ENCODE measurements around the gene MEFV. TPM values are rescaled to one million over a fixed set of nuclear protein-coding genes. Genes with fewer than 3 reads are reported as not detected.

MEFV gene
- total and polyA plus RNA-seq, 2 donors (not counting 1 experiment from before 2014, with no cell fraction given) = 0.24 to 0.25 TPM

- no peak for TF ChIP-seq EZH2 (IDR thresholded peaks at IDR 0.05; ENCODE audit: borderline replicate concordance, insufficient read depth, low read depth, low read length, poor library complexity, severe bottlenecking)
- no peak for TF ChIP-seq CTCF (IDR thresholded peaks at IDR 0.05)
- no peaks in the 10 kb centered on the region for H4K20me1 ChIP-seq (ENCODE audit: control insufficient read depth, insufficient read depth, low read length, poor library complexity, severe bottlenecking)
- H3K79me2 ChIP-seq (ENCODE audit: control insufficient read depth, insufficient read depth, low read length) = no peaks in the 10 kb centered on the region
- no peak overlapping the region for H2AFZ ChIP-seq (ENCODE audit: insufficient read depth, low read depth, low read length, poor library complexity, severe bottlenecking)
- intact Hi-C loops (cut with micrococcal nuclease) = no loop called here
- peaks cover 24% of the 10 kb centered on the region for H3K9me3 Mint-ChIP-seq (ENCODE audit: insufficient read depth)
- H3K27me3 Mint-ChIP-seq = no peaks in the 10 kb centered on the region
- H3K27ac ChIP-seq (ENCODE audit: low read length in 2 of 2) = no peak overlapping the region
- 90% methylated on average over 3 of the region's 10 CpGs for WGBS (ENCODE audit: insufficient coverage)
- no peak overlapping the region for H3K27ac Mint-ChIP-seq
- H3K4me3 Mint-ChIP-seq = no peak overlapping the region
- no peak overlapping the region for H3K4me2 ChIP-seq (replicated peaks; ENCODE audit: low read depth, low read length, poor library complexity, severe bottlenecking)
- DNase-seq (no peak), ATAC-seq (ENCODE audit: low read depth) (no peak)
- no peaks in the 10 kb centered on the region for H3K27me3 ChIP-seq (replicated peaks in 1 of 4; ENCODE audit: control extremely low read depth in 1 of 4, control insufficient read depth in 3 of 4, insufficient read depth in 4 of 4, low read length in 3 of 4)
- no peaks in the 10 kb centered on the region for H3K4me1 Mint-ChIP-seq
- ChIA-PET CTCF (no interaction called here), POLR2A (no interaction called here)
- H3K4me3 ChIP-seq (ENCODE audit: control extremely low read depth in 1 of 5, extremely low read depth in 1 of 5, insufficient read depth in 1 of 5, low read depth in 2 of 5, low read length in 4 of 5) = no peak overlapping the region
- peaks cover 16 to 36% of the 10 kb centered on the region in 2 experiments for H3K36me3 ChIP-seq (replicated peaks in 1 of 2; ENCODE audit: control extremely low read depth in 1 of 2, control insufficient read depth in 1 of 2, extremely low read depth in 1 of 2, insufficient read depth in 2 of 2, low read length in 1 of 2)
- H3K9ac ChIP-seq (ENCODE audit: low read length) = no peak overlapping the region
- H3K4me1 ChIP-seq (ENCODE audit: control insufficient read depth in 2 of 2, insufficient read depth in 2 of 2, low read length in 2 of 2) = no peaks in the 10 kb centered on the region
- peaks cover 8 to 70% (median 65%) of the 10 kb centered on the region in 3 donors for H3K9me3 ChIP-seq (ENCODE audit: control extremely low read depth in 1 of 3, control insufficient read depth in 2 of 3, insufficient read depth in 1 of 3, low read length in 2 of 3)
Measured at GRCh38 chr16:3223913-3224515, 32.4 kb downstream of the MEFV start.

DNA sequence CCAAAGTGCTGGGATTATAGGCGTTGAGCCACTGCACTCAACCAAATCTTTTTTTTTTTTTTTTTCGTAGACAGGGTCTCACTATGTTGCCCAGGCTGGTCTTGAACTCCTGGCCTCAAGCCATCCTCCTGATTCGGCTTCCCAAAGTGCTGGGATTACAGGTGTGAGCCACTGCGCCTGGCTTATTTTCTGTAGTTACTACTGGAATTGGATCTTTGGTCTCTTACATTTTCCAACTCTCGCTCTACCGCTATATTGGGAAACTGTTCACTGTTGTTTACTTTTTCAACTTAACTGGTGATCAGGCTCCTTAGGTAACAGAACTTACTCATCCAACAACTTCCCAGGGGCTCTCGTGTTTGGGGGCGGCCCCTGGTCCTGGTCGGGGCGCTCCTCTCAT, 35.6 kb downstream of the MEFV start:
- Mint-ChIP-seq H3K9me3 (ENCODE audit: insufficient read depth) (peaks cover 19% of the 10 kb centered on the region), H3K4me3 (no peak overlapping the region), H3K4me1 (peaks cover 5% of the 10 kb centered on the region), H3K27ac (no peak overlapping the region), H3K27me3 (no peaks in the 10 kb centered on the region)
- intact Hi-C loops (cut with micrococcal nuclease) = no loop called here
- TF ChIP-seq EZH2 (IDR thresholded peaks at IDR 0.05; ENCODE audit: borderline replicate concordance, insufficient read depth, low read depth, low read length, poor library complexity, severe bottlenecking) (no peak), CTCF (IDR thresholded peaks at IDR 0.05) (no peak)
- CTCF ChIA-PET = interaction anchor here (0.6 kb wide), 1 partner anchor 189 kb away, joined by 3 read pairs; no protein-coding TSS in a partner anchor
- Histone ChIP-seq H3K4me2 (replicated peaks; ENCODE audit: low read depth, low read length, poor library complexity, severe bottlenecking) (no peak overlapping the region), H3K27me3 (replicated peaks in 1 of 4; ENCODE audit: control extremely low read depth in 1 of 4, control insufficient read depth in 3 of 4, insufficient read depth in 4 of 4, low read length in 3 of 4) (no peaks in the 10 kb centered on the region), H4K20me1 (ENCODE audit: control insufficient read depth, insufficient read depth, low read length, poor library complexity, severe bottlenecking) (no peaks in the 10 kb centered on the region), H3K27ac (ENCODE audit: low read length in 2 of 2) (no peak overlapping the region), H3K4me3 (ENCODE audit: control extremely low read depth in 1 of 5, extremely low read depth in 1 of 5, insufficient read depth in 1 of 5, low read depth in 2 of 5, low read length in 4 of 5) (no peak overlapping the region), H3K36me3 (replicated peaks in 1 of 2; ENCODE audit: control extremely low read depth in 1 of 2, control insufficient read depth in 1 of 2, extremely low read depth in 1 of 2, insufficient read depth in 2 of 2, low read length in 1 of 2) (peaks cover 9 to 20% of the 10 kb centered on the region in 2 experiments), H2AFZ (ENCODE audit: insufficient read depth, low read depth, low read length, poor library complexity, severe bottlenecking) (no peak overlapping the region), H3K79me2 (ENCODE audit: control insufficient read depth, insufficient read depth, low read length) (no peaks in the 10 kb centered on the region), H3K9ac (ENCODE audit: low read length) (no peak overlapping the region), H3K9me3 (ENCODE audit: control extremely low read depth in 1 of 3, control insufficient read depth in 2 of 3, insufficient read depth in 1 of 3, low read length in 2 of 3) (peaks cover 4 to 79% (median 49%) of the 10 kb centered on the region in 3 donors), H3K4me1 (ENCODE audit: control insufficient read depth in 2 of 2, insufficient read depth in 2 of 2, low read length in 2 of 2) (peaks cover 3 to 4% of the 10 kb centered on the region in 2 donors)
- 100% methylated on average over 4 of the region's 10 CpGs for WGBS (ENCODE audit: insufficient coverage)
- ATAC-seq (ENCODE audit: low read depth) (no peak), DNase-seq (no peak)
- POLR2A ChIA-PET = no interaction called here

All from B cell (primary cell).